Sciatic nerve (tissue), 2 donors: ENCODE measurements around the gene SAMD8. TPM values are rescaled to one million over a fixed set of nuclear protein-coding genes. Genes with fewer than 3 reads are reported as not detected.
"Not testable (repeated sequence)": the region's sequence is repeated elsewhere in the genome, so short reads cannot be mapped to it uniquely, and the experiment has no call there.

Experiments used
- ATAC-seq: fragments of 200-7000 bp; cut with Tn5 transposase; one replicate; pipeline ENCODE4 v1.9.1; 2020; ENCODE audit warnings: mild to moderate bottlenecking, moderate library complexity
- DNase-seq: peaks from one replicate; pipeline ENCODE4 v3.0.0-alpha.2; 2020; ENCODE audit warnings: low spot score
- intact Hi-C: fragments of 100-400 bp; cut with DNase I; formaldehyde crosslinking; loops from one replicate; pipeline ENCODE4 v1.14.2; 2022
- total RNA-seq: library from RNA; stranded (reverse); fragmentation: NEBNext Ultra II Directional; extraction: Animal tissue kit (Norgen Biotek cat#: 25700); gene quantifications from one replicate; pipeline ENCODE4 v1.2.1, GENCODE V29; 2021
- donor health status: DM: no; HTN: no; CAD: no.
- donor health status: DM: no; HTN: no; CAD: no.

SAMD8 gene
- total RNA-seq, 1 donor from 2014 or later, result 51.4 TPM

- no peak for DNase-seq
- intact Hi-C loops, result no loop called here
- no peak for ATAC-seq
Observed at GRCh38 chr10:75123088-75123682, 11.7 kb downstream of the SAMD8 start.

GRCh38 chr10:75126277-75126676, 14.8 kb downstream of the SAMD8 start:
- DNase-seq, result no peak
- ATAC-seq, result no peak
- intact Hi-C loops, result no loop called here

GRCh38 chr10:75127471-75127870, 16.0 kb downstream of the SAMD8 start:
- intact Hi-C loops, result no loop called here
- DNase-seq (no peak), ATAC-seq (no peak)

- intact Hi-C loops, DNase-seq, ATAC-seq: not testable (repeated sequence)
Observed at GRCh38 chr10:75128985-75129384, 17.5 kb downstream of the SAMD8 start.

GRCh38 chr10:75129537-75129936, 18.1 kb downstream of the SAMD8 start:
- ATAC-seq (no peak), DNase-seq (no peak)
- intact Hi-C loops, result no loop called here

GRCh38 chr10:75133701-75134100, 22.2 kb downstream of the SAMD8 start:
- not testable (repeated sequence) for ATAC-seq

GRCh38 chr10:75136346-75136745, 24.9 kb downstream of the SAMD8 start:
- ATAC-seq (no peak), DNase-seq (no peak)
- intact Hi-C loops, result no loop called here

More at GRCh38 chr10:75133701-75134100, 22.2 kb downstream of the SAMD8 start:
- intact Hi-C loops, DNase-seq: not testable (repeated sequence)

GRCh38 chr10:75137533-75138438, 26.3 kb downstream of the SAMD8 start:
- intact Hi-C loops, result no loop called here
- ATAC-seq, result peak; percentile 32
- DNase-seq, result no peak

- ATAC-seq (no peak), DNase-seq (no peak)
- intact Hi-C loops, result no loop called here
Observed at GRCh38 chr10:75140246-75140645, 28.8 kb downstream of the SAMD8 start.

GRCh38 chr10:75143353-75143752, 31.9 kb downstream of the SAMD8 start:
- DNase-seq, result no peak
- intact Hi-C loops, result no loop called here
- no peak for ATAC-seq

- intact Hi-C loops, result no loop called here
- ATAC-seq (no peak), DNase-seq (no peak)
Observed at GRCh38 chr10:75145590-75145989, 34.1 kb downstream of the SAMD8 start.

GRCh38 chr10:75146780-75147179, 35.3 kb downstream of the SAMD8 start:
- DNase-seq (no peak), ATAC-seq (no peak)
- intact Hi-C loops, result no loop called here

- intact Hi-C loops, result no loop called here
- no peak for ATAC-seq
- no peak for DNase-seq
Observed at GRCh38 chr10:75150656-75151055, 39.2 kb downstream of the SAMD8 start.

- intact Hi-C loops, result no loop called here
- DNase-seq (no peak), ATAC-seq (peak; percentile 49)
Observed at GRCh38 chr10:75159519-75159918, 48.1 kb downstream of the SAMD8 start.

GRCh38 chr10:75165684-75166622, 54.5 kb downstream of the SAMD8 start:
- intact Hi-C loops, result no loop called here
- no peak for ATAC-seq
- DNase-seq, result no peak

GRCh38 chr10:75166623-75166972, 55.1 kb downstream of the SAMD8 start:
- intact Hi-C loops, result no loop called here
- no peak for DNase-seq
- no peak for ATAC-seq

- DNase-seq (no peak), ATAC-seq (no peak)
- intact Hi-C loops, result no loop called here
Observed at GRCh38 chr10:75168275-75168674, 56.8 kb downstream of the SAMD8 start.

- DNase-seq (no peak), ATAC-seq (no peak)
- intact Hi-C loops, result no loop called here
Observed at GRCh38 chr10:75170215-75170614, 58.8 kb downstream of the SAMD8 start.

- intact Hi-C loops, result no loop called here
- ATAC-seq (no peak), DNase-seq (no peak)
Observed at GRCh38 chr10:75175046-75175445, 63.6 kb downstream of the SAMD8 start.
